B cell (primary cell): ENCODE measurements around the gene HHAT.

ENCODE experiments used
- CTCF ChIP-seq: fragments of 200-600 bp; IDR thresholded peaks from one replicate; pipeline ENCODE4 v1.8.0; 2022; ENCODE audit warnings: antibody characterized with exemption, mild to moderate bottlenecking
- EZH2 ChIP-seq: IDR thresholded peaks from 2 replicates; pipeline ENCODE4 v1.6.1; 2012; ENCODE audit warnings: borderline replicate concordance, low read depth, mild to moderate bottlenecking, moderate library complexity, low read length; ENCODE audit not compliant: insufficient read depth, poor library complexity, severe bottlenecking

- peak; percentile 0 for TF ChIP-seq CTCF
- TF ChIP-seq EZH2 = no peak
Measured at GRCh38 chr1:210374600-210374953, 45.9 kb downstream of the HHAT start.
